K562 (cell line): ENCODE data around the gene RNF144A. TPM values are rescaled to one million over a fixed set of nuclear protein-coding genes. Genes with fewer than 3 reads are reported as not detected.

Experiments used
- ARID1B ChIP-seq: fragments of 450-650 bp; IDR thresholded peaks from 2 replicates; pipeline ENCODE4 v1.6.1; 2016; ENCODE audit warnings: antibody characterized with exemption, mild to moderate bottlenecking, inconsistent platforms
- CREM ChIP-seq: IDR thresholded peaks from 2 replicates; pipeline ENCODE4 v1.6.1; 2014; ENCODE audit warnings: antibody characterized with exemption, low read depth
- EHMT2 ChIP-seq: fragments of 450-650 bp; IDR thresholded peaks from 2 replicates; pipeline ENCODE4 v1.6.1; 2018; ENCODE audit warnings: antibody characterized with exemption
- HDAC2 ChIP-seq: fragments of 450-650 bp; IDR thresholded peaks from 2 replicates; pipeline ENCODE4 v1.6.1; 2016; ENCODE audit warnings: mild to moderate bottlenecking
- JUN ChIP-seq, 2 experiments: sonication (generic) in 1 of 2; formaldehyde crosslinking in 1 of 2; IDR thresholded peaks; 2 replicates each; pipeline versions ENCODE4 v1.6.1 to v1.8.0; 2012 to 2022; ENCODE audit warnings: borderline replicate concordance in 2 of 2, mild to moderate bottlenecking in 2 of 2, improper control_type of control experiment in 1 of 2, low read depth in 1 of 2, low read length in 1 of 2, missing genetic modification reagents in 1 of 2
- KLF16 ChIP-seq: IDR thresholded peaks from 2 replicates; pipeline ENCODE4 v1.6.1; 2016; ENCODE audit warnings: antibody characterized with exemption
- MAZ ChIP-seq, 2 experiments: fragments of 450-650 bp in 1 of 2; sonication (generic) in 1 of 2; formaldehyde crosslinking; IDR thresholded peaks in 1 of 2; conservative IDR thresholded peaks in 1 of 2; 2 replicates each; pipeline versions ENCODE4 v1.4.0 to v1.5.0; 2020; ENCODE audit warnings: mild to moderate bottlenecking in 1 of 2, missing genetic modification reagents in 1 of 2
- MGA ChIP-seq: fragments of 450-650 bp; IDR thresholded peaks from 2 replicates; pipeline ENCODE4 v1.6.1; 2016; ENCODE audit warnings: mild to moderate bottlenecking, moderate library complexity
- PML ChIP-seq: IDR thresholded peaks from 2 replicates; pipeline ENCODE4 v1.6.1; 2012; ENCODE audit warnings: low read length, inconsistent platforms
- SAFB2 ChIP-seq: fragments of 200-400 bp; formaldehyde crosslinking; IDR thresholded peaks from 2 replicates; pipeline ENCODE4 v1.6.1; 2018; ENCODE audit warnings: borderline replicate concordance, low read length, low read depth, moderate library complexity; ENCODE audit not compliant: severe bottlenecking
- ZBTB5 ChIP-seq: fragments of 450-650 bp; IDR thresholded peaks from 2 replicates; pipeline ENCODE4 v1.6.1; 2017; ENCODE audit warnings: antibody characterized with exemption
- ZNF263 ChIP-seq: sonication (generic); formaldehyde crosslinking; IDR thresholded peaks from 2 replicates; pipeline ENCODE4 v1.8.0; 2022; ENCODE audit warnings: mild to moderate bottlenecking, missing genetic modification reagents, borderline replicate concordance
- ZNF584 ChIP-seq: fragments of 200-800 bp; sonication (Bioruptor generic); IDR thresholded peaks from 2 replicates; pipeline ENCODE4 v1.6.1; 2016; ENCODE audit warnings: low read depth, mild to moderate bottlenecking, missing genetic modification characterization, missing compliant biosample characterization
- polyA plus RNA-seq, 8 experiments: library from polyadenylated mRNA; depleted of rRNA in 4 of 8; stranded (reverse) in 5 of 8; unstranded in 3 of 8; fragments of >200 nt; fragmentation: Nextera tagmentation in 2 of 8; fragmentation: Illumina TruSeq in 1 of 8; extraction: Ambion mirVana in 2 of 8; extraction: Trizol in 1 of 8; gene quantifications; 2 replicates each; pipeline versions ENCODE4 v1.2.1 to v1.2.3, GENCODE V29; 2011 to 2014; ENCODE audit warnings: inconsistent platforms in 1 of 8, missing spikeins in 1 of 8
- total RNA-seq, 7 experiments: library from RNA; depleted of rRNA in 6 of 7; stranded (reverse); fragments of >200 nt in 6 of 7; fragmentation: Illumina TruSeq in 2 of 7; extraction: Trizol in 2 of 7; gene quantifications; 2 replicates each; pipeline versions ENCODE4 v1.2.1 to v1.2.3, GENCODE V29; 2011 to 2021; ENCODE audit warnings: low replicate concordance in 1 of 7

Gene RNF144A
- total and polyA plus RNA-seq, 9 of the 15 experiments (the other 6 are each of a cell fraction or from before 2014, with no cell fraction given): 0.96 to 11.3 (median 6.2) TPM

- TF ChIP-seq MGA (no peak), ZNF263 (CRISPR knock-in tag) (no peak), PML (peak; percentile 77; the same call in 1 of the 2 replicates), MAZ (CRISPR knock-in tag; conservative IDR thresholded peaks at IDR 0.05 in 1 of 2, IDR thresholded peaks at IDR 0.05 in 1 of 2) (0 out of 4 replicates have a peak, but pooled peaks of 1 of the 2 experiments have one; percentile 21), HDAC2 (peak; percentile 58; the same call in 1 of the 2 replicates), CREM (peak; percentile 22; the same call in 1 of the 2 replicates), ARID1B (peak; percentile 96), ZBTB5 (no peak), SAFB2 (no peak), ZNF584 (no peak; the same call in 1 of the 2 replicates), EHMT2 (peak; percentile 60; the same call in 1 of the 2 replicates), KLF16 (peak; percentile 62), JUN (IDR thresholded peaks at IDR 0.05; ENCODE audit: borderline replicate concordance, low read depth, low read length) (peak; percentile 61), JUN (CRISPR knock-in tag; IDR thresholded peaks at IDR 0.05; ENCODE audit: borderline replicate concordance) (no peak)
Observed at GRCh38 chr2:6885968-6886367, 31.2 kb upstream of the RNF144A start (continued).
